ENCODE measurements around the gene PHF11.
"Not testable (repeated sequence)": the region's sequence is repeated elsewhere in the genome, so short reads cannot be mapped to it uniquely, and the experiment has no call there.

Gene PHF11

GRCh38 chr13:49495783-49496762 is at the start of gene PHF11:
Gene PHF11, plus strand, starts transcription at chr13:49495953. Its CDS starts 49 bp downstream, at chr13:49496002.
- no peak for DNase-seq (ENCODE audit: low read depth, low spot score)

DNA sequence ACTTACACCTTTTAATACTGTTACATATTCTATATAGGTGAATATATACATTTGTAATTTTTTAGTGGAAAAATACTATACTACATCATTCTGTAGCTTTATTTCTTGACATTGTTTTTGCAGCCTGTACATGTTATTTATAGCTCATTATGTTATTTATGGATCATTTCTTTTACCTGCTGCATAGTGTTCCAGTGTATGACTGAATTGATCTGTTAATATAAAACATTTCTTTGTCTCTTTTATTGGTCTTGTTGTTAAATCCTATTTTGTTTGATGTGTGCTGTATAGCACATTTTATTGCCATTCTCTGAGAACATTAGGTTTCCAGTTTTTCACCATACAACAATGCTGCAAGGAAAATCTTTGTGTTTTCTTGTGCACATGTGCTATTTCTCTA is 49.3 kb upstream of the PHF11 start:
- DNase-seq (ENCODE audit: low read depth, low spot score): no peak

- DNase-seq (ENCODE audit: low read depth, low spot score): no peak
Observed at GRCh38 chr13:49448753-49449152, 47.0 kb upstream of the PHF11 start.

GRCh38 chr13:49450105-49450819 is 45.5 kb upstream of the PHF11 start:
- no peak for DNase-seq (ENCODE audit: low read depth, low spot score)

GRCh38 chr13:49452725-49453457 is 42.9 kb upstream of the PHF11 start:
- no peak for DNase-seq (ENCODE audit: low read depth, low spot score)

DNA sequence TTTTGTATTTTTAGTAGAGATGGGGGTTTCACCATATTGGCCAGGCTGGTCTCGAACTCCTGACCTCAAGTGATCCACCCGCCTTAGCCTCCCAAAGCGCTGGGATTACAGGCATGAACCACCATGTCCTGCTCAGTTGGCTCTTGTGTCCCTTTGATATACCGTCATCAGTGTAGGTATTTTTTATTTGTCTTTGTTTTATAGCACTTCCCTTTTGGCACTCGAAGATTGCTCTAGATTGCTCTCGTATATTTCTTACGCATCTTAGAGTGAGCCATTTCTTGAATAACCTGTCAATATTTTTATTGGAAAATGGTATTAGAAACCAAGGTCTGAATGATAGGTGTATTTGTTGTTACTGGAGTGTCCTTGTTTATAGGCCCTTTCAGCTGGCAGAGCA is 42.3 kb upstream of the PHF11 start:
- DNase-seq (ENCODE audit: low read depth, low spot score): no peak

DNA sequence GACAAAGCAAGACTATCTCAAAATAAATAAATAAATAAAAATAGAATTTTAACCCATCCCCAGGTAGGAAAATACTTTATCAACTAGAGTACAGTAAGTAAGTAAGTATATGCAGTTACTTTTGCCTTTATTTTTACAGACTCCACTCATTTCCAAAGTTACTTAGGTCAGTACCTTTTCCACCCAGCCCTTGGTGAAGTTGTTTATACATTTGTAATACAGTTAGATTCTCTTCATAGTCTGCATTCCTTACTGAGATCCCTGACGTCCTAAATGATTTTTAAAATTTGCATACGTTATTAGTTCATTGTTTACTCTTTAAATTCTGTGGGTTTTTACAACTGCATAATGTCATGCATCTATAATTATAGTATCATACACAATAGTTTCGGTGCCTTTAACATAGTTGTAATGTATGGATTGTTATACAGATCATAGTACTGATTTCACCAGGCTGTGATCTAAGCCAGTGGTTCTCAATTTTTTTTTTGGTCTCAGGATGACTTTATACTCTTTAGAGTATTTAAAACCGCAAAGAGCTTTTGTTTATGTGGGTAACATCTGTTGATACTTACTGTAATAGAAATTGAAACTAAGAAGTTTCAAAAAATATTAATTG is 41.3 kb upstream of the PHF11 start:
- DNase-seq (ENCODE audit: low read depth, low spot score): no peak

DNA sequence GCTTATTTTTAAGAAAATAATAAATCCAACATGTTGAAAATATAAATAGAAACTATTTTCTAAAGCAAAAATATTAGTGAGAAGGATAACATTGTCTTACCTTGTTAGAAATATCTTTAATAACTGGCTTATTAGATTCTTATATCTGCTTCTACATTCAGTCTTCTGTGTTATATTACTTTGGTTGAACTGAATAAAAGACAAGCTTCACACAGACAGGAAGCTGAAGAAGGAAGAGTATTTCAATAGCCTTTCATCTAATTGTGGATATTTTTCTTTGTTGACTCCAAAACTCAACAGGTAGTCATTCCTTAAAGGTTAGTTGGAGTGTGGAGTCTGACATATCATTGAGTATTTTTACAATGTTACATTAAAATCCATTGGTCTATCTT is 40.8 kb upstream of the PHF11 start:
- DNase-seq (ENCODE audit: low read depth, low spot score): no peak

DNA sequence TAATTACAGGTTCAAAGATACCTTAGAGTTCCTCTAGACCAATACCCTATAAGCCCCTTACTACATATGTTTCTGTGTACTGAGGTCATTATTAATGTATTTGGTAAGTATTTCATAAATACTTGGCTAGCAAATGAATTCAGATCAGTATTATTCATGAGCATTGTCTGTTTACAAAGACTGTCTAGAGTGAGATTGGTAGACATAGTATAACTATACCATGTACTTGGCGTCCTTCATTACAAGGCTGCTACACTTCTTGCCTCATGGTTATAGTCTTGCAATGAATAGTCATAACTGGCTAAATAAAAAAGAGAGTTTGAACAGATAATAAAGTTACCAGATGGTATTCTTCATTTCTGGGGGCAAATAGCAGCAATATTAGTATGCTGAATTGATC is 39.6 kb upstream of the PHF11 start:
- no peak for DNase-seq (ENCODE audit: low read depth, low spot score)

DNA sequence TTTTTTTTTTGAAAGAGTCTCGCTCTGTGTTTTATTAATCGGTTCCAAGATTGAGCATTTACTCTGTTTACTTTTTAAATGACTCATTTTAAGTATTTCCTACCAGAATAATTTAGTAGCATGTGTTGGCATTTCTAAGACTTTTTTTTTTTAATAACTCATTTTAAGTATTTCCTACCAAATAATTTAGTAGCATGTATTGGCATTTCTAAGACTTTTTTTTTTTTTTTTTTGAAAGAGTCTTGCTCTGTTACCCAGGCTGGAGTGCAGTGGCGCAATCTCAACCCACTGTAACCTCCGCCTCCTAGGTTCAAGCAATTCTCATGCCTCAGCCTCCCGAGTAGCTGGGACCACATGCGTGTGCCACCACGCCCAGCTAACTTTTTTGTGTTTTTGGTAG is 38.5 kb upstream of the PHF11 start:
- no peak for DNase-seq (ENCODE audit: low read depth, low spot score)

DNA sequence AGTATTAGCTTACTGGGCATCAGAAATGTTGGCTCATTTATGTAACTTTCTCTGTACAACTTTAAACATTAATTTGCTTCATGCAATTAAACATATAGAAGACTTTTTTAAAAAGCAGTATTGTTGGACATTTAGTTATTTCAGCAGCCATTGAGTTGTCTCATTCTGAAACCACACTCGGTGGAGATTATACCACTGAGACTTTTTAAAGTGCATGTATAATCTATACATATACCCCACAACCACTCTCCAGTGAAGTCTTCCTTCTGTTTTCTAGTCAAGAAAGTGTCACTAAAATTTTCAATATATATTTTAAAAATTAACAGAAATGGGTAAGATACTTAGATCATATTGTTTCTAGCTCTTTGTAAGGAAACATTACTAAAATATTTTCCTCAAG is 36.2 kb upstream of the PHF11 start:
- no peak for DNase-seq (ENCODE audit: low read depth, low spot score)

DNA sequence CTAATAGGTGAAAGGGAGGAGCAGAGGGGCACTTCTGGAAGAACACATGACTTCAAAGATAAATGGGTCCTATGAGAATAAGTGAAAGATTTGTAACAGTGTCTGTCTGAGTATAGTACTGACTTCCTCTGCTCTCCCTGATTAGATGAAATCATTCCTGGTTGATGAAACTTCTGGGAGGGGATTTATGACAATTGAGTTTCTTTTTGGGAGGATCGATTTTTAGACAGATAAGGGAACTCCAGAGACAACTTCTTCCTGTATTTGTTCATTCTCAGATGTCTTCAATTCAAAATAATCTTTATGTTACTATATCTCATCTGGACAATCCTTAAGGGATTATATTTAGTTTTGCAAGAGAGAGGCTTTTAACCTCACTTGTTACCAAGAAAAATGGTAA is 31.7 kb upstream of the PHF11 start:
- no peak for DNase-seq (ENCODE audit: low read depth, low spot score)

DNA sequence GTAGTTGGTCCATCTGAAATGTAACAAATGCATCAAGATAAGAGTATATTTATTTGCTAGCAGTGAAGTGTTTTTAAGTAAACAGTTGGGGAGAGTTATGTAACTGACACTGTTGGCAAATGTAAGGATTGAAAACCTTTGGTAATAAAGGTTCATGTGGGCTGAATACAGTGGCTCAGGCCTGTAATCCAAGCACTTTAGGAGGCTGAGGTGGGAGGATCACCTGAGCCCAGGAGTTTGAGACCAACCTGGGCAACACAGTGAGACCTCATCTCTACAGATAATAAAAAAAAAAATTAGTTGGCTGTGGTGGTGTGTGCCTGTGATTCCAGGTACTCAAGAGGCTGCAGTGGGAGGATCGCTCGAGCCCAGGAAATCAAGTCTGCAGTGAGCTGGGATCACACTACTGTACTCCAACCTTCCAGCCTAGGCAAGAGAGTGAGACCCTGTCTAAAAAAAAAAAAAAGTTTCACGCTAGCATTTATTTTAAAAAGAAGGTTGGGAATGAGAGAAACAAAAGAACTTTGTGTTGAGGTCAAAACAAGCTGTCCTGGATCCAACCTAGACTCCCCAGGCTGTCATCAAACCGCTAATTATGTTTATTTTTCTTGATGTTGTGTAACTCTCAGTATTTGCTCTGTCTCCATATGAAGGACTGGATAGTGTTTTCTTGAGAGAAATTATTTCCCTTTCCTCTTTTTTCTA is 31.0 kb upstream of the PHF11 start:
- no peak for DNase-seq (ENCODE audit: low read depth, low spot score)

GRCh38 chr13:49466292-49466838 is 29.4 kb upstream of the PHF11 start:
- DNase-seq (ENCODE audit: low read depth, low spot score): no peak

- DNase-seq (ENCODE audit: low read depth, low spot score): no peak
Observed at GRCh38 chr13:49472186-49472585, 23.6 kb upstream of the PHF11 start.

GRCh38 chr13:49476529-49476928 is 19.2 kb upstream of the PHF11 start:
- no peak for DNase-seq (ENCODE audit: low read depth, low spot score)

DNA sequence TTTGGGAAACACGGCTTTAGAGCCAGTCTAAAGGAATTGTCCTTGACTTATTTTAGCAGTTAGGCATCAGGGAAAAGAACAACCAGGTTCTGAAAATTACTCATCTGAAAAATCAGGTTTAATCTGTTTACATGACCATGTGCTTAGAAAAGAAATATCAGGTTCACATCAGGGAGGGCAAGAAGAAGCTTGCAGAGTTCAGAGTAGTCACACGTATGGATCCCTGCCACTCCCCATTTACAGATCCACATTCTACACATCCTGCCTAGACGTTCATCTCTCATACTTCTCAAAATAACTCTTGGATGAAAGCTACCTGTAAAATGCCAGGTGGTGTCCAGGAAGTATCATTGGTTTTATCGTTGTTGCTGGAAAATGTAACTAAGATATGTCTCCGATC is 14.0 kb upstream of the PHF11 start:
- DNase-seq (ENCODE audit: low read depth, low spot score): no peak

DNA sequence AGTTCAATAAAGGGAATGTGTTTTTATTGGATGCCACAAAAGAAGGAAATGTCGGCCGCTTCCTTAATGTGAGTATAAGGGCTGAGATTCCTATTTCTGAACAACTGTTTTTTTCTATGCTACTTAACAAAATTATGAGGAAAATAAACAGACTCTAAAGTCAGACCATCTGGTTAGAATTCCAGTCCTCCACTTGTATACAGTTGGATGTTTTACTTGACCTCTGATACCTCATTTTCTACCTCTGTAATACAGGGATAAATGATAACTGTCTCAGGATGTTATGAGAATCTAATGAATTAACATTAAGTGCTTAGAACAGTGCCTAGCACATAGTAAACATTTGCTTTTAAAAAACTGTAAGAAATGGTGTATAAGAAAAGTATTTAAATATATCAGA is 7.2 kb upstream of the PHF11 start:
- DNase-seq (ENCODE audit: low read depth, low spot score): no peak

- DNase-seq (ENCODE audit: low read depth, low spot score): no peak
Observed at GRCh38 chr13:49494645-49495044, 1.1 kb upstream of the PHF11 start.

DNA sequence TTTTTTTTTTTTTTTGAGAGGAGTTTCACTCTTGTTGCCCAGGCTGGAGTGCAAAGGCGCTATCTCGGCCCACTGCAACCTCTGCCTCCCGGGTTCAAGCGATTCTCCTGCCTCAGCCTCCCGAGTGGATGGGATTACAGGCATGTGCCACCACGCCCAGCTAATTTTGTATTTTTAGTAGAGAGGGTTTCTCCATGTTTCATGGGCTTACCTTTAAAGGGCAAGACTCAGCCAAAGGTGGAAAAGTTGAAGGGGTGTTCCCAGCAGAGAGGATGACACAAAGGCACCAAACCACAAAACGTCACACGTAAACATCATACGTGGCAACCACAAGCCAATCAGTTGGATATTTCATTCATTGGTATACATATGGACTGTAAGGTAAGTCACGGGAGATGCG is 1.1 kb downstream of the PHF11 start:
- DNase-seq (ENCODE audit: low read depth, low spot score): not testable (repeated sequence)

GRCh38 chr13:49497272-49497671 is 1.5 kb downstream of the PHF11 start:
- DNase-seq (ENCODE audit: low read depth, low spot score): no peak

All from iPS DF 19.7 (cell line).